Subcutaneous adipose tissue (tissue), 4 donors: Measurements from ENCODE around the gene CCDC74B. TPM values are rescaled to one million over a fixed set of nuclear protein-coding genes. Genes with fewer than 3 reads are reported as not detected.
"Not testable (repeated sequence)": the region's sequence is repeated elsewhere in the genome, so short reads cannot be mapped to it uniquely, and the experiment has no call there.

Source experiments
- CTCF ChIP-seq: fragments of 450-650 bp; IDR thresholded peaks from one replicate; pipeline ENCODE4 v1.5.1; 2016; ENCODE audit warnings: low read depth, mild to moderate bottlenecking, control low read depth, antibody characterized with exemption, moderate library complexity
- total RNA-seq, 4 donors: library from RNA; depleted of rRNA; stranded (reverse); fragments of >200 nt; gene quantifications; one replicate each; pipeline ENCODE4 v1.1.0, GENCODE V29; 2016

CCDC74B gene
- total RNA-seq, result 1 to 10 TPM; 1.3 to 2.6 (median 2.1) TPM

DNA sequence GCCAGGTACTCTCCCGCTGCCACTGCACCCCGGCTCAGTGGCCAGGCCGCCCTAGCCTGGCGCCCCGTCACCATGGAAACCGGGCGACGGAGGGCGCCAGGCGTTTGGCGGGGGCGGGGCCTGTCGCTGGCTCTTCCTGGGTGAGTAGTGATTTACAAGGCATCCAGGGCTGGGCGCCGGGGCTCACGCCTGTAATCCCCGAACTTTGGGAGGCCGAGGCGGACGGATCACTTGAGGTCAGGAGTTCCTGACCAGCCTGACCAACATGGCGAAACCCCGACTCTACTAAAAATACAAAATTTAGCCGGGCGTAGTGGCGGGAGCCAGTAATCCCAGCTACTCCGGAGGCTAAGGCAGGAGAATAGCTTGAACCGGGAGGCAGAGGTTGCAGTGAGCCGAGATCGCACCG is at the start of gene CCDC74B:
Gene CCDC74B (minus strand): TSS at position 107 of the 409 bp plus-strand sequence. CDS start 116 bp downstream, outside the sequence.
- not testable (repeated sequence) for TF ChIP-seq CTCF

DNA sequence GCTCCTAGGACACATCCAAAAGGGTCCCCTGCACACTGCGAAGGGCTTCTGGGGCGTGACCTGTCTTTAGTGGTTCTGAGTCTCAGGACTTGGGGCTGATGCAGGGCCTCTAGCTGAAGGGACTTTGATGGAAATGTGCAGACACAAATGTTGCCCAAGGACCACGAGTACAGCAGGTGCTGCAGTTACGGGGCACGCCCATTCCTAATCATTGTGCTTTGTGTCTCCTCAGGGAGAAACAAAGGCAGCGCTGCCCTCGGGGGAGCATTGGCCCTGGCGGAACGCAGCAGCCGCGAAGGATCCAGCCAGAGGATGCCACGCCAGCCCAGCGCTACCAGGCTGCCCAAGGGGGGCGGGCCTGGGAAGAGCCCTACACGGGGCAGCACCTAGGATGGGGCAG is 45.3 kb upstream of the CCDC74B start:
- no peak for TF ChIP-seq CTCF

- no peak for TF ChIP-seq CTCF
Observed at GRCh38 chr2:130187268-130187667, 42.4 kb upstream of the CCDC74B start.

DNA sequence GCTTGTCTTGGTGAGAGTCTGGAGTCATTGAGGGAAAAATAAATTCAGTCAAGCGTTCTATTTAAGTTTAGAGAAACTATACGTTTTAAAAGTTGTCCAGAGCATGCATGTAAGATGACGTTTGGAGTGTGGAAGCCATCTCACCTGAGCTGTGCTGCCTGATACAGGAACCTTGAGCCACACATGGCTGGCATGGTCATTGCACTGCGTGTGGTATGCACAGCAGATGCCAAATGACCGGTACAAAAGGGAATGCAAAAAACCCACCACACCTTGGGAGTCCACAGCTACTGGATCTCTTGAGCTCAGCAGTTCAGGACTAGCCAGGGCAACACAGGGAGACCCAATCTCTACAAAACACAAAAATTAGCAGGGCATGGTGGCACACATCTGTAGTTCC is 41.5 kb upstream of the CCDC74B start:
- no peak for TF ChIP-seq CTCF

- TF ChIP-seq CTCF, result no peak
Observed at GRCh38 chr2:130185896-130186295, 41.0 kb upstream of the CCDC74B start.

GRCh38 chr2:130185436-130185835 is 40.5 kb upstream of the CCDC74B start:
- TF ChIP-seq CTCF, result no peak

DNA sequence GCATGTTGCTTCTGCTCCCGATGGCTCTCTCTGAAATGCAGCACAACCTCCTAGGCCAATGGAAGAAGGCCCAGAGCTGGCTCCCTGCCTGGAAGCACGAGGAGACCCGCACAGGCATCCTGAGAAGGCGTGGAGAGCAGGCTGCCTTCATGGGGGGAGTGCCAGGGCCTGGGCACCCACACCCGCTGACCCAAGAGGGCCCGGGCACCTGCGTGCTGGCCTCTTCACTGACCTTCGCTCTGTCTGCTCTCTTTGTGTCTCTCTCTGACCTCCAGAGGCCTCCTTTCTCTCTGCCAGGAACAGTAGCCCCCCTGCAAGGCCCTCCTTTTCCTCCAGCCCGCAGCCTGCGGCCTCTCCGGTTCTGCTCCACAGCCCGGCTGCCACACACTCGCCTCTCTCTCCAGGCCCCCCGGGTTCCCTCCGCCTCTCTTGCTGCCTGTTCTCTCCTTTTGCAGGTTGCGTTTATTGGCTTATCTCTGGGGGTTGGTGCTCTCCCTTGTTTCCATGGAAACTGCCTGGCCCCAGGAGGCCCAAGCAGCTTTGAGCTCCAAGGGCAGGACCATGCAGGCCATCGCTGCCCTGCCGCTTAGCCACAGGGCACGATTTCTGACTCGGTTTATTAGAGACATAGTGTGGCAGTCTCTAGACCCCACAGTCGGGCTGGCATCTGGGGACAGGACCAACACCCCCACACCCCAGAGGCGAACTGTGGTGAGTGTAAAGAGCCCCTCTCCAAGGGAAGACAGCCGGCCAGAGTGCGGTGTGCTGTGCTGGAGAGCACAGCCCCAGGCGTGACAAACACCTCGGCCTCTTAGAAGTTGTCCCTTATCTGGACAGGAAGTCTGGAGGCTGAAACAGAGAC is 38.8 kb upstream of the CCDC74B start:
- TF ChIP-seq CTCF, result no peak
